ENCODE data around the gene CDH23. TPM values are rescaled to one million over a fixed set of nuclear protein-coding genes. Genes with fewer than 3 reads are reported as not detected.

CDH23 gene
- total RNA-seq, 1 experiment from 2014 or later = 7.8 TPM

DNA sequence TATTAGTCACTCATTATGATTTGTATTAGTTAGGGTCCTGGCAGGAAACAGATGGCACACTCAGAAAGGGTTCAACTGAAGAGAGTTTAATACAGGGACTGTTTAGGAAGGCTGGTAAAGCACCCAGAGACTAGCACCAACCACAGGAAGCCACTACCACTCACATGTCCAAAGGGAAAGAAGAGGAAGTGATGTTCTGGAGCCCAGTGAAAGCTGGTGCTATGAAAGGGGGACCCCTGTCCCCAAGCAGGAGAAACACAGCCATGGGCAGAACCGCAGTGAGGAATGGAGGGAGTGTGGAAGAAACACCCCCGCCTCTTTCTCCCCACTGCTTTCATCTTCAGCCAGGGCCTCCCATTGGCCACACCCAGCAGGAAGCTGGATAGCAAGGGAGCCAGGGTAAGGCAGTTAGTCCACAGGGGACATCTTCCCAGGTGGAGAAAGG is 379.8 kb downstream of the CDH23 start:
- H3K79me2 ChIP-seq (ENCODE audit: low read depth) = peaks cover 14% of the 10 kb centered on the region
- POLR2A ChIA-PET (ENCODE audit: unreplicated experiment) = interaction anchor here (0.6 kb wide), 1 partner anchor 467 kb away, joined by 7 read pairs; no protein-coding TSS in a partner anchor
- intact Hi-C loops (cut with micrococcal nuclease; ENCODE audit: unreplicated experiment) = no loop called here
- no TSS peak for BruUV-seq (replicated peaks)
- no peaks in the 10 kb centered on the region for H3K9me3 ChIP-seq (ENCODE audit: insufficient read depth, low read depth)
- no peaks in the 10 kb centered on the region for H3K27me3 ChIP-seq (ENCODE audit: insufficient read depth, low read depth)
- TF ChIP-seq, protein P1, sequence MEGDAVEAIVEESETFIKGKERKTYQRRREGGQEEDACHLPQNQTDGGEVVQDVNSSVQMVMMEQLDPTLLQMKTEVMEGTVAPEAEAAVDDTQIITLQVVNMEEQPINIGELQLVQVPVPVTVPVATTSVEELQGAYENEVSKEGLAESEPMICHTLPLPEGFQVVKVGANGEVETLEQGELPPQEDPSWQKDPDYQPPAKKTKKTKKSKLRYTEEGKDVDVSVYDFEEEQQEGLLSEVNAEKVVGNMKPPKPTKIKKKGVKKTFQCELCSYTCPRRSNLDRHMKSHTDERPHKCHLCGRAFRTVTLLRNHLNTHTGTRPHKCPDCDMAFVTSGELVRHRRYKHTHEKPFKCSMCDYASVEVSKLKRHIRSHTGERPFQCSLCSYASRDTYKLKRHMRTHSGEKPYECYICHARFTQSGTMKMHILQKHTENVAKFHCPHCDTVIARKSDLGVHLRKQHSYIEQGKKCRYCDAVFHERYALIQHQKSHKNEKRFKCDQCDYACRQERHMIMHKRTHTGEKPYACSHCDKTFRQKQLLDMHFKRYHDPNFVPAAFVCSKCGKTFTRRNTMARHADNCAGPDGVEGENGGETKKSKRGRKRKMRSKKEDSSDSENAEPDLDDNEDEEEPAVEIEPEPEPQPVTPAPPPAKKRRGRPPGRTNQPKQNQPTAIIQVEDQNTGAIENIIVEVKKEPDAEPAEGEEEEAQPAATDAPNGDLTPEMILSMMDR (conservative IDR thresholded peaks at IDR 0.05) = no peak
- TF ChIP-seq EZH2 (IDR thresholded peaks at IDR 0.05; ENCODE audit: low read depth) = no peak
- no peak overlapping the region for H3K27ac ChIP-seq
- H4K20me1 ChIP-seq (ENCODE audit: insufficient read depth) = no peaks in the 10 kb centered on the region
- no peak for DNase-seq
- H3K36me3 ChIP-seq (ENCODE audit: low read depth) = no peaks in the 10 kb centered on the region
- CTCF ChIA-PET = interaction anchor here (0.6 kb wide), 2 partner anchors 166 to 1867 kb away, joined by 6 to 20 read pairs; no protein-coding TSS in a partner anchor
- peaks cover 29% of the 10 kb centered on the region for H3K4me1 ChIP-seq (replicated peaks; ENCODE audit: insufficient read depth)
- no peak overlapping the region for H3K4me2 ChIP-seq
- H3K4me3 ChIP-seq = no peak overlapping the region
- H3F3A ChIP-seq (ENCODE audit: insufficient read depth, low read depth) = peaks cover 16% of the 10 kb centered on the region
- no peaks in the 10 kb centered on the region for H3K9me2 ChIP-seq (ENCODE audit: insufficient read depth)
- no peak overlapping the region for H2AFZ ChIP-seq

DNA sequence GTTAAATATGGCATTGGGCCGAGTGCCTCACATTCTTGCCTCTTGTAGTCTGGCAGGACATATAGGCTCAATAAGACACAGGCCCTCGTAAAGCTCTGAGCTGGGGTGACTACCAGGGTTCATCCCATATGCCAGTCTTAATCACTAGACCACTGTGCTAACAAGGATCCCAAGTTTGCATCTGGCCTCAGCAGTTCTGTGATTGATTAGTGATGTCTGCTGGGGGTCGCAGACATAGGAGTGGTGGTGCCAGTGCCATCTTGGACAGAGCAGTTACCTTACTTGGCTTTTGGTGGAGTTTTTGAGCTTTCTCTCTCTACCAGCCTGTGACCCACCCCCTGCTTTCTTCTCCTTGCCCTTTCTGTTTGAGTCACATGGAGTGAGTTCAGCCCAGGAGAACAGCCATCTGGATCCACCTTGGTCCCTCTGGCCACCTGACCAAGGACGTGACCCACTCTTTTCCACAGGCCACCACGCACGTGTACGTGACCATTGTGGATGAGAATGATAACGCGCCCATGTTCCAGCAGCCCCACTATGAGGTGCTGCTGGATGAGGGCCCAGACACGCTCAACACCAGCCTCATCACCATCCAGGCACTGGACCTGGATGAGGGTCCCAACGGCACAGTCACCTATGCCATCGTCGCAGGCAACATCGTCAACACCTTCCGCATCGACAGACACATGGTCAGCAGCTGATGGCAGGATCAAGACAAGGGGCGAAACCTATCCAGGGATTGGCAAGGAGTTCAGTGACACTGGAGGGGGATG is 380.7 kb downstream of the CDH23 start:
- H4K20me1 ChIP-seq (ENCODE audit: insufficient read depth) = no peaks in the 10 kb centered on the region
- DNase-seq = no peak
- no TSS peak for BruUV-seq (replicated peaks)
- no peaks in the 10 kb centered on the region for H3K36me3 ChIP-seq (ENCODE audit: low read depth)
- TF ChIP-seq, protein P1 (conservative IDR thresholded peaks at IDR 0.05) = no peak
- no peak for TF ChIP-seq EZH2 (IDR thresholded peaks at IDR 0.05; ENCODE audit: low read depth)
- POLR2A ChIA-PET (ENCODE audit: unreplicated experiment) = no interaction called here
- no peak overlapping the region for H2AFZ ChIP-seq
- peaks cover 8% of the 10 kb centered on the region for H3K79me2 ChIP-seq (ENCODE audit: low read depth)
- no peak overlapping the region for H3K4me2 ChIP-seq
- CTCF ChIA-PET = interaction anchor here (0.6 kb wide), 1 partner anchor 1866 kb away, joined by 20 read pairs; no protein-coding TSS in a partner anchor
- H3K27me3 ChIP-seq (ENCODE audit: insufficient read depth, low read depth) = no peaks in the 10 kb centered on the region
- H3K27ac ChIP-seq = no peak overlapping the region
- H3K4me3 ChIP-seq = no peak overlapping the region
- H3K9me2 ChIP-seq (ENCODE audit: insufficient read depth) = no peaks in the 10 kb centered on the region
- peaks cover 20% of the 10 kb centered on the region for H3K4me1 ChIP-seq (replicated peaks; ENCODE audit: insufficient read depth)
- no peaks in the 10 kb centered on the region for H3K9me3 ChIP-seq (ENCODE audit: insufficient read depth, low read depth)
- intact Hi-C loops (cut with micrococcal nuclease; ENCODE audit: unreplicated experiment) = no loop called here
- H3F3A ChIP-seq (ENCODE audit: insufficient read depth, low read depth) = peaks cover 14% of the 10 kb centered on the region

DNA sequence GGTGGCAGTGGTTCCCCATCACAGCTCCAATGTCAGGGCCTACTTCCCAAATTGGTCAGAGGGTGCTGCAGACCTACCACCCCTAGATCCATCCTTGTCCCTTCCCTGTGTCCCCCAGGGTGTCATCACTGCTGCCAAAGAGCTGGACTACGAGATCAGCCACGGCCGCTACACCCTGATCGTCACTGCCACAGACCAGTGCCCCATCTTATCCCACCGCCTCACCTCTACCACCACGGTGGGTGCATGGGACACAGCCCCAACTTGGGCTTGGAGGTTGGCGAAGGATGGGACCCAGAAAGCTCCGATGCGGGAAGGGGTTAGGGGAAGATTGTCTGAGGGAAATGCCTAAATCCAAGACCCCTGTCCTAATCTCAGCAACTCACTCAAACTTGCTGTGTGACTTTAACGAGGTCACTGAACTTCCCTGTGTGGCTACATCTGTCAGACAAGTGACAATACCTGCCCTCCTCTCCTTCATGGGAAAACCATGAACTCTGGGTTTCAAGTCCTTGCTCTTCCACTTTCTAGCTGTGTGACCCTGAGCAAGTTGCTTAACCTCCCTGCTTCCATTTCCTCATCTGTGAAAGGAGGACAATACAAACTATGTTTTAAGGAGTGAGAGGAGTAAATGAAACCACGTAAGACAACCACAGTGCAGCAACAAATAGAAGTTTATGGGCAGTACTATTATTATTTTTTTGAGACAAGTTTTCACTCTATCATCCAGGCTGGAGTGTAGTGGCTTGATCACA is 381.5 kb downstream of the CDH23 start:
- DNase-seq = no peak
- no peaks in the 10 kb centered on the region for H3K9me3 ChIP-seq (ENCODE audit: insufficient read depth, low read depth)
- CTCF ChIA-PET = no interaction called here

More for the DNA sequence above, 381.5 kb downstream of the CDH23 start:
- Histone ChIP-seq H2AFZ (no peak overlapping the region), H3K27ac (no peak overlapping the region), H3K4me2 (no peak overlapping the region), H3K36me3 (ENCODE audit: low read depth) (no peaks in the 10 kb centered on the region), H4K20me1 (ENCODE audit: insufficient read depth) (no peaks in the 10 kb centered on the region), H3K4me3 (no peak overlapping the region), H3K9me2 (ENCODE audit: insufficient read depth) (no peaks in the 10 kb centered on the region), H3K27me3 (ENCODE audit: insufficient read depth, low read depth) (no peaks in the 10 kb centered on the region), H3K4me1 (replicated peaks; ENCODE audit: insufficient read depth) (peaks cover 13% of the 10 kb centered on the region), H3F3A (ENCODE audit: insufficient read depth, low read depth) (peaks cover 12% of the 10 kb centered on the region; the same call in 1 of the 2 replicates), H3K79me2 (ENCODE audit: low read depth) (no peaks in the 10 kb centered on the region)
- TF ChIP-seq, protein P1 (conservative IDR thresholded peaks at IDR 0.05) = no peak
- TF ChIP-seq EZH2 (IDR thresholded peaks at IDR 0.05; ENCODE audit: low read depth) = no peak
- POLR2A ChIA-PET (ENCODE audit: unreplicated experiment) = no interaction called here
- BruUV-seq (replicated peaks) = no TSS peak
- intact Hi-C loops (cut with micrococcal nuclease; ENCODE audit: unreplicated experiment) = no loop called here
